ENCODE measurements around the gene ATXN1.

The ATXN1 gene

GRCh38 chr6:16743664-16744210 is 17.5 kb downstream of the ATXN1 start:
- DNase-seq (ENCODE audit: low read depth) = no peak
- no peak overlapping the region for H3K4me3 ChIP-seq (ENCODE audit: low read depth, low read length)
- TF ChIP-seq CTCF (IDR thresholded peaks at IDR 0.05; ENCODE audit: low read depth, low read length, missing control alignments) = no peak

GRCh38 chr6:16742116-16742515 is 19.1 kb downstream of the ATXN1 start:
- DNase-seq (ENCODE audit: low read depth) = no peak
- H3K4me3 ChIP-seq (ENCODE audit: low read depth, low read length) = no peak overlapping the region
- TF ChIP-seq CTCF (IDR thresholded peaks at IDR 0.05; ENCODE audit: low read depth, low read length, missing control alignments) = no peak

GRCh38 chr6:16741112-16742016 is 19.9 kb downstream of the ATXN1 start:
- no peak for TF ChIP-seq CTCF (IDR thresholded peaks at IDR 0.05; ENCODE audit: low read depth, low read length, missing control alignments)
- no peak overlapping the region for H3K4me3 ChIP-seq (ENCODE audit: low read depth, low read length)
- DNase-seq (ENCODE audit: low read depth) = no peak

- no peak for TF ChIP-seq CTCF (IDR thresholded peaks at IDR 0.05; ENCODE audit: low read depth, low read length, missing control alignments)
- DNase-seq (ENCODE audit: low read depth) = no peak
- H3K4me3 ChIP-seq (ENCODE audit: low read depth, low read length) = no peak overlapping the region
Measured at GRCh38 chr6:16740097-16740496, 21.2 kb downstream of the ATXN1 start.

GRCh38 chr6:16739329-16739801 is 21.9 kb downstream of the ATXN1 start:
- no peak for TF ChIP-seq CTCF (IDR thresholded peaks at IDR 0.05; ENCODE audit: low read depth, low read length, missing control alignments)
- H3K4me3 ChIP-seq (ENCODE audit: low read depth, low read length) = no peak overlapping the region
- DNase-seq (ENCODE audit: low read depth) = no peak

- TF ChIP-seq CTCF (IDR thresholded peaks at IDR 0.05; ENCODE audit: low read depth, low read length, missing control alignments) = no peak
- no peak for DNase-seq (ENCODE audit: low read depth)
- H3K4me3 ChIP-seq (ENCODE audit: low read depth, low read length) = no peak overlapping the region
Measured at GRCh38 chr6:16737925-16738324, 23.3 kb downstream of the ATXN1 start.
